Adrenal gland (tissue), 5 donors: ENCODE measurements around the gene HDAC4.

ENCODE experiments used
- POLR2A ChIP-seq, 2 donors: fragments of 450-650 bp; IDR thresholded peaks; one replicate each; pipeline ENCODE4 v1.6.1; 2017; ENCODE audit warnings: antibody characterized with exemption in 2 of 2, mild to moderate bottlenecking in 2 of 2, moderate library complexity in 1 of 2
- TF ChIP-seq, protein P1 (sequence below), 6 experiments: fragments of 450-650 bp in 4 of 6; fragments of 200-600 bp in 2 of 6; sonication (generic) in 1 of 6; IDR thresholded peaks; 1 replicate in 5 of 6; 2 replicates in 1 of 6; pipeline versions ENCODE4 v1.5.1 to v1.8.0; 2016 to 2021; ENCODE audit warnings: antibody characterized with exemption in 6 of 6, mild to moderate bottlenecking in 2 of 6, moderate library complexity in 1 of 6
- donor health status: DM: no; HTN: no; CAD: no.

GRCh38 chr2:239398521-239398921 lies 2.3 kb downstream of the HDAC4 start:
- TF ChIP-seq, protein P1, sequence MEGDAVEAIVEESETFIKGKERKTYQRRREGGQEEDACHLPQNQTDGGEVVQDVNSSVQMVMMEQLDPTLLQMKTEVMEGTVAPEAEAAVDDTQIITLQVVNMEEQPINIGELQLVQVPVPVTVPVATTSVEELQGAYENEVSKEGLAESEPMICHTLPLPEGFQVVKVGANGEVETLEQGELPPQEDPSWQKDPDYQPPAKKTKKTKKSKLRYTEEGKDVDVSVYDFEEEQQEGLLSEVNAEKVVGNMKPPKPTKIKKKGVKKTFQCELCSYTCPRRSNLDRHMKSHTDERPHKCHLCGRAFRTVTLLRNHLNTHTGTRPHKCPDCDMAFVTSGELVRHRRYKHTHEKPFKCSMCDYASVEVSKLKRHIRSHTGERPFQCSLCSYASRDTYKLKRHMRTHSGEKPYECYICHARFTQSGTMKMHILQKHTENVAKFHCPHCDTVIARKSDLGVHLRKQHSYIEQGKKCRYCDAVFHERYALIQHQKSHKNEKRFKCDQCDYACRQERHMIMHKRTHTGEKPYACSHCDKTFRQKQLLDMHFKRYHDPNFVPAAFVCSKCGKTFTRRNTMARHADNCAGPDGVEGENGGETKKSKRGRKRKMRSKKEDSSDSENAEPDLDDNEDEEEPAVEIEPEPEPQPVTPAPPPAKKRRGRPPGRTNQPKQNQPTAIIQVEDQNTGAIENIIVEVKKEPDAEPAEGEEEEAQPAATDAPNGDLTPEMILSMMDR (IDR thresholded peaks at IDR 0.05): no peak
- TF ChIP-seq POLR2A (IDR thresholded peaks at IDR 0.05): no peak
